ENCODE data around the gene FNDC3B.

The FNDC3B gene

GRCh38 chr3:172277151-172277652 lies 237.8 kb downstream of the FNDC3B start:
- no peak overlapping the region for H3K4me3 ChIP-seq (ENCODE audit: low read depth, low read length)

GRCh38 chr3:172279191-172279640 lies 239.8 kb downstream of the FNDC3B start:
- H3K4me3 ChIP-seq (ENCODE audit: low read depth, low read length), result no peak overlapping the region

GRCh38 chr3:172279974-172280373 lies 240.6 kb downstream of the FNDC3B start:
- no peak overlapping the region for H3K4me3 ChIP-seq (ENCODE audit: low read depth, low read length)

- H3K4me3 ChIP-seq (ENCODE audit: low read depth, low read length), result no peak overlapping the region
Measured at GRCh38 chr3:172280406-172281051, 241.2 kb downstream of the FNDC3B start.

- no peak overlapping the region for H3K4me3 ChIP-seq (ENCODE audit: low read depth, low read length)
Measured at GRCh38 chr3:172281884-172282283, 242.5 kb downstream of the FNDC3B start.

- no peak overlapping the region for H3K4me3 ChIP-seq (ENCODE audit: low read depth, low read length)
Measured at GRCh38 chr3:172282850-172283249, 243.5 kb downstream of the FNDC3B start.

- H3K4me3 ChIP-seq (ENCODE audit: low read depth, low read length), result no peak overlapping the region
Measured at GRCh38 chr3:172283841-172284357, 244.5 kb downstream of the FNDC3B start.

- no peak overlapping the region for H3K4me3 ChIP-seq (ENCODE audit: low read depth, low read length)
Measured at GRCh38 chr3:172285844-172286243, 246.5 kb downstream of the FNDC3B start.

- H3K4me3 ChIP-seq (ENCODE audit: low read depth, low read length), result no peak overlapping the region
Measured at GRCh38 chr3:172286548-172287148, 247.3 kb downstream of the FNDC3B start.

- no peak overlapping the region for H3K4me3 ChIP-seq (ENCODE audit: low read depth, low read length)
Measured at GRCh38 chr3:172287937-172288477, 248.6 kb downstream of the FNDC3B start.

GRCh38 chr3:172288651-172289050 lies 249.3 kb downstream of the FNDC3B start:
- H3K4me3 ChIP-seq (ENCODE audit: low read depth, low read length), result no peak overlapping the region

GRCh38 chr3:172289583-172289982 lies 250.2 kb downstream of the FNDC3B start:
- H3K4me3 ChIP-seq (ENCODE audit: low read depth, low read length), result no peak overlapping the region

- H3K4me3 ChIP-seq (ENCODE audit: low read depth, low read length), result no peak overlapping the region
Measured at GRCh38 chr3:172290457-172290856, 251.1 kb downstream of the FNDC3B start.

GRCh38 chr3:172291650-172292049 lies 252.3 kb downstream of the FNDC3B start:
- no peak overlapping the region for H3K4me3 ChIP-seq (ENCODE audit: low read depth, low read length)

GRCh38 chr3:172292422-172292821 lies 253.0 kb downstream of the FNDC3B start:
- H3K4me3 ChIP-seq (ENCODE audit: low read depth, low read length), result no peak overlapping the region

- no peak overlapping the region for H3K4me3 ChIP-seq (ENCODE audit: low read depth, low read length)
Measured at GRCh38 chr3:172293093-172293492, 253.7 kb downstream of the FNDC3B start.

GRCh38 chr3:172294223-172294806 lies 254.9 kb downstream of the FNDC3B start:
- H3K4me3 ChIP-seq (ENCODE audit: low read depth, low read length), result no peak overlapping the region

- H3K4me3 ChIP-seq (ENCODE audit: low read depth, low read length), result no peak overlapping the region
Measured at GRCh38 chr3:172296248-172296974, 257.0 kb downstream of the FNDC3B start.

GRCh38 chr3:172296975-172297332 lies 257.6 kb downstream of the FNDC3B start:
- H3K4me3 ChIP-seq (ENCODE audit: low read depth, low read length), result no peak overlapping the region

- H3K4me3 ChIP-seq (ENCODE audit: low read depth, low read length), result no peak overlapping the region
Measured at GRCh38 chr3:172298247-172298646, 258.9 kb downstream of the FNDC3B start.

GRCh38 chr3:172300187-172300586 lies 260.8 kb downstream of the FNDC3B start:
- no peak overlapping the region for H3K4me3 ChIP-seq (ENCODE audit: low read depth, low read length)

Measured in iPS-11a (cell line).